ENCODE data around the gene TCERG1L.

DNA sequence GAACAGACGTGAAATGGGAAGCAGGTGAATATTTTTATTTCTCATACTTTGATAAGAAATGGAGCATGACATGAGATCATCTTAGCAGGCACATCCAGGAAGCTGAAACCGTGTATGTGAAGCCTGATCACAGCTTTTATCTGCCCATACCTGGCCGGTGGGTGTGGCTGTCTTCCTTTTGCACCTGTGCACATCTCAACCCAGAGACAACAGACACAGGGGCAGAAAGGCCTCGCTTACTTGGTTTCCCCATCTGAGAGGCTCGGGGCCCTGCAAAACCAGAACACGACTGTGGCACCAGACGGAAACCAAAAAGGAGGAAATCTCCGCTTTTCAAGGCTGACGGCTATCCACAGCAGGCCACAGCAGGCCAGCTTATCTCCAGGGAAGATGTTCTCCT lies 116.4 kb downstream of the TCERG1L start:
- TF ChIP-seq CTCF (IDR thresholded peaks at IDR 0.05; ENCODE audit: poor library complexity, severe bottlenecking) (no peak), REST (IDR thresholded peaks at IDR 0.05; ENCODE audit: borderline replicate concordance) (no peak), RAD21 (conservative IDR thresholded peaks at IDR 0.05) (no peak)
